HEK293 (cell line): Measurements from ENCODE around the gene PPP3CA.

Source experiments
- BCL11A ChIP-seq: fragments of 450-650 bp; formaldehyde crosslinking; IDR thresholded peaks from 2 replicates; pipeline ENCODE4 v1.5.1; 2016; ENCODE audit warnings: low read depth, missing biosample characterization, missing genetic modification characterization
- PBX3 ChIP-seq: sonication (generic); formaldehyde crosslinking; IDR thresholded peaks from 2 replicates; pipeline ENCODE4 v1.8.1; 2022; ENCODE audit warnings: mild to moderate bottlenecking, moderate library complexity, missing genetic modification reagents
- PRDM1 ChIP-seq: fragments of 450-650 bp; formaldehyde crosslinking; IDR thresholded peaks from 2 replicates; pipeline ENCODE4; 2016; ENCODE audit warnings: missing biosample characterization, missing genetic modification characterization
- REPIN1 ChIP-seq: fragments of 450-650 bp; formaldehyde crosslinking; IDR thresholded peaks from 2 replicates; pipeline ENCODE4 v1.5.1; 2017; ENCODE audit warnings: missing biosample characterization, missing genetic modification characterization, low read depth
- SP2 ChIP-seq: fragments of 450-650 bp; formaldehyde crosslinking; IDR thresholded peaks from 2 replicates; pipeline ENCODE4 v1.5.1; 2016; ENCODE audit warnings: missing biosample characterization, missing genetic modification characterization
- YY1 ChIP-seq: fragments of 450-650 bp; formaldehyde crosslinking; IDR thresholded peaks from 2 replicates; pipeline ENCODE4 v1.5.1; 2018; ENCODE audit warnings: missing biosample characterization, missing genetic modification characterization
- ZBTB1 ChIP-seq: fragments of 450-650 bp; formaldehyde crosslinking; IDR thresholded peaks from 2 replicates; pipeline ENCODE4 v1.5.1; 2016; ENCODE audit warnings: missing biosample characterization, missing genetic modification characterization
- ZBTB10 ChIP-seq: fragments of 450-650 bp; formaldehyde crosslinking; IDR thresholded peaks from 2 replicates; pipeline ENCODE4 v1.5.1; 2016; ENCODE audit warnings: missing biosample characterization, missing genetic modification characterization
- ZBTB17 ChIP-seq: fragments of 450-650 bp; formaldehyde crosslinking; IDR thresholded peaks from 2 replicates; pipeline ENCODE4 v1.5.1; 2016; ENCODE audit warnings: missing biosample characterization, missing genetic modification characterization
- ZFHX2 ChIP-seq: fragments of 450-650 bp; formaldehyde crosslinking; conservative IDR thresholded peaks from 2 replicates; pipeline ENCODE4 v1.5.1; 2016; ENCODE audit warnings: missing biosample characterization, missing genetic modification characterization
- ZFP41 ChIP-seq: fragments of 450-650 bp; formaldehyde crosslinking; IDR thresholded peaks from 2 replicates; pipeline ENCODE4 v1.5.1; 2016; ENCODE audit warnings: missing biosample characterization, missing genetic modification characterization, borderline replicate concordance
- ZNF112 ChIP-seq: fragments of 450-650 bp; formaldehyde crosslinking; IDR thresholded peaks from 2 replicates; pipeline ENCODE4 v1.5.0; 2017; ENCODE audit warnings: missing biosample characterization, missing genetic modification characterization
- ZNF239 ChIP-seq: fragments of 450-650 bp; formaldehyde crosslinking; IDR thresholded peaks from 2 replicates; pipeline ENCODE4 v1.5.1; 2016; ENCODE audit warnings: missing biosample characterization, missing genetic modification characterization
- ZNF341 ChIP-seq: fragments of 450-650 bp; formaldehyde crosslinking; IDR thresholded peaks from 2 replicates; pipeline ENCODE4; 2016; ENCODE audit warnings: low read depth, missing biosample characterization, missing genetic modification characterization
- ZNF37A ChIP-seq: fragments of 450-650 bp; IDR thresholded peaks from 2 replicates; pipeline ENCODE4 v1.5.1; 2018; ENCODE audit warnings: missing biosample characterization, missing genetic modification characterization
- ZNF394 ChIP-seq: fragments of 450-650 bp; formaldehyde crosslinking; IDR thresholded peaks from 2 replicates; pipeline ENCODE4 v1.5.1; 2016; ENCODE audit warnings: missing biosample characterization, missing genetic modification characterization, mild to moderate bottlenecking, moderate library complexity, borderline replicate concordance
- ZNF501 ChIP-seq: fragments of 450-650 bp; formaldehyde crosslinking; IDR thresholded peaks from 2 replicates; pipeline ENCODE4 v1.5.1; 2016; ENCODE audit warnings: missing biosample characterization, missing genetic modification characterization
- ZNF596 ChIP-seq: fragments of 450-650 bp; IDR thresholded peaks from 2 replicates; pipeline ENCODE4 v1.5.0; 2018; ENCODE audit warnings: missing biosample characterization, mild to moderate bottlenecking, missing genetic modification characterization, moderate library complexity
- ZNF600 ChIP-seq: fragments of 450-650 bp; formaldehyde crosslinking; IDR thresholded peaks from 2 replicates; pipeline ENCODE4 v1.5.1; 2016; ENCODE audit warnings: missing biosample characterization, missing genetic modification characterization
- ZNF639 ChIP-seq: fragments of 450-650 bp; formaldehyde crosslinking; IDR thresholded peaks from 2 replicates; pipeline ENCODE4 v1.5.1; 2016; ENCODE audit warnings: missing biosample characterization, missing genetic modification characterization
- ZNF76 ChIP-seq: fragments of 450-650 bp; formaldehyde crosslinking; IDR thresholded peaks from 2 replicates; pipeline ENCODE4; 2016; ENCODE audit warnings: low read depth, missing biosample characterization, missing genetic modification characterization, borderline replicate concordance
- ZNF791 ChIP-seq: fragments of 450-650 bp; formaldehyde crosslinking; IDR thresholded peaks from 2 replicates; pipeline ENCODE4 v1.5.1; 2016; ENCODE audit warnings: missing biosample characterization, missing genetic modification characterization
- ZSCAN30 ChIP-seq: fragments of 450-650 bp; IDR thresholded peaks from 2 replicates; pipeline ENCODE4 v1.5.1; 2018; ENCODE audit warnings: missing biosample characterization, mild to moderate bottlenecking, missing genetic modification characterization, moderate library complexity
- ZXDB ChIP-seq: fragments of 450-650 bp; formaldehyde crosslinking; IDR thresholded peaks from 2 replicates; pipeline ENCODE4 v1.5.1; 2016; ENCODE audit warnings: missing biosample characterization, missing genetic modification characterization
- TF ChIP-seq, protein P1 (sequence below): fragments of 450-650 bp; formaldehyde crosslinking; IDR thresholded peaks from 2 replicates; pipeline ENCODE4 v1.5.1; 2017; ENCODE audit warnings: missing biosample characterization, mild to moderate bottlenecking, missing genetic modification characterization, moderate library complexity
- TF ChIP-seq, protein P2 (sequence below): fragments of 450-650 bp; formaldehyde crosslinking; optimal IDR thresholded peaks from 2 replicates; pipeline ENCODE3; 2016; ENCODE audit warnings: missing biosample characterization, mild to moderate bottlenecking, missing genetic modification characterization
- TF ChIP-seq, protein P3 (sequence below): fragments of 450-650 bp; formaldehyde crosslinking; IDR thresholded peaks from 2 replicates; pipeline ENCODE4 v1.5.1; 2016; ENCODE audit warnings: missing biosample characterization, missing genetic modification characterization
- TF ChIP-seq, protein P4 (sequence below): fragments of 450-650 bp; formaldehyde crosslinking; IDR thresholded peaks from 2 replicates; pipeline ENCODE4 v1.5.1; 2016; ENCODE audit warnings: missing biosample characterization, missing genetic modification characterization

The PPP3CA gene

GRCh38 chr4:101347557-101348366 lies 436 bp upstream of the PPP3CA start (continued):
- TF ChIP-seq ZNF112 (tag by site-specific recombination) (no peak), ZSCAN30 (tag by site-specific recombination) (peak; percentile 79; the same call in 1 of the 2 replicates), YY1 (tag by site-specific recombination) (no peak), ZNF239 (tag by site-specific recombination) (no peak), ZFP41 (tag by site-specific recombination) (no peak), BCL11A (tag by site-specific recombination) (peak; percentile 79; the same call in 1 of the 2 replicates), ZNF341 (tag by site-specific recombination) (peak; percentile 93), ZNF791 (no peak), ZNF596 (tag by site-specific recombination) (no peak), PBX3 (CRISPR knock-in tag) (peak; percentile 69; the same call in 1 of the 2 replicates), ZXDB (tag by site-specific recombination) (peak; percentile 76; the same call in 1 of the 2 replicates), ZNF76 (0 out of 2 replicates have a peak, but pooled peaks have one; percentile 44), ZNF394 (tag by site-specific recombination) (peak; percentile 43; the same call in 1 of the 2 replicates), ZBTB17 (tag by site-specific recombination) (peak; percentile 96), SP2 (peak; percentile 92), PRDM1 (peak; percentile 76), ZBTB10 (tag by site-specific recombination) (0 out of 2 replicates have a peak, but pooled peaks have one; percentile 50), ZBTB1 (tag by site-specific recombination) (0 out of 2 replicates have a peak, but pooled peaks have one; percentile 10), ZFHX2 (peak; percentile 64), ZNF639 (tag by site-specific recombination) (no peak), ZNF37A (tag by site-specific recombination) (no peak), ZNF501 (peak; percentile 95; the same call in 1 of the 2 replicates), ZNF600 (tag by site-specific recombination) (peak; percentile 93), REPIN1 (no peak; the same call in 1 of the 2 replicates)
- TF ChIP-seq, protein P1, sequence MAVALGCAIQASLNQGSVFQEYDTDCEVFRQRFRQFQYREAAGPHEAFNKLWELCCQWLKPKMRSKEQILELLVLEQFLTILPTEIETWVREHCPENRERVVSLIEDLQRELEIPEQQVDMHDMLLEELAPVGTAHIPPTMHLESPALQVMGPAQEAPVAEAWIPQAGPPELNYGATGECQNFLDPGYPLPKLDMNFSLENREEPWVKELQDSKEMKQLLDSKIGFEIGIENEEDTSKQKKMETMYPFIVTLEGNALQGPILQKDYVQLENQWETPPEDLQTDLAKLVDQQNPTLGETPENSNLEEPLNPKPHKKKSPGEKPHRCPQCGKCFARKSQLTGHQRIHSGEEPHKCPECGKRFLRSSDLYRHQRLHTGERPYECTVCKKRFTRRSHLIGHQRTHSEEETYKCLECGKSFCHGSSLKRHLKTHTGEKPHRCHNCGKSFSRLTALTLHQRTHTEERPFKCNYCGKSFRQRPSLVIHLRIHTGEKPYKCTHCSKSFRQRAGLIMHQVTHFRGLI (tag by site-specific recombination): no peak
- TF ChIP-seq, protein P2, sequence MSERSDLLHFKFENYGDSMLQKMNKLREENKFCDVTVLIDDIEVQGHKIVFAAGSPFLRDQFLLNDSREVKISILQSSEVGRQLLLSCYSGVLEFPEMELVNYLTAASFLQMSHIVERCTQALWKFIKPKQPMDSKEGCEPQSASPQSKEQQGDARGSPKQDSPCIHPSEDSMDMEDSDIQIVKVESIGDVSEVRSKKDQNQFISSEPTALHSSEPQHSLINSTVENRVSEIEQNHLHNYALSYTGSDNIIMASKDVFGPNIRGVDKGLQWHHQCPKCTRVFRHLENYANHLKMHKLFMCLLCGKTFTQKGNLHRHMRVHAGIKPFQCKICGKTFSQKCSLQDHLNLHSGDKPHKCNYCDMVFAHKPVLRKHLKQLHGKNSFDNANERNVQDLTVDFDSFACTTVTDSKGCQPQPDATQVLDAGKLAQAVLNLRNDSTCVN (tag by site-specific recombination): peak; percentile 51
- TF ChIP-seq, protein P3, sequence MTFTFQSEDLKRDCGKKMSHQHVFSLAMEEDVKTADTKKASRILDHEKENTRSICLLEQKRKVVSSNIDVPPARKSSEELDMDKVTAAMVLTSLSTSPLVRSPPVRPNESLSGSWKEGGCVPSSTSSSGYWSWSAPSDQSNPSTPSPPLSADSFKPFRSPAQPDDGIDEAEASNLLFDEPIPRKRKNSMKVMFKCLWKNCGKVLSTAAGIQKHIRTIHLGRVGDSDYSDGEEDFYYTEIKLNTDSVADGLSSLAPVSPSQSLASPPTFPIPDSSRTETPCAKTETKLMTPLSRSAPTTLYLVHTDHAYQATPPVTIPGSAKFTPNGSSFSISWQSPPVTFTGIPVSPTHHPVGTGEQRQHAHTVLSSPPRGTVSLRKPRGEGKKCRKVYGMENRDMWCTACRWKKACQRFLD: no peak
- TF ChIP-seq, protein P4, sequence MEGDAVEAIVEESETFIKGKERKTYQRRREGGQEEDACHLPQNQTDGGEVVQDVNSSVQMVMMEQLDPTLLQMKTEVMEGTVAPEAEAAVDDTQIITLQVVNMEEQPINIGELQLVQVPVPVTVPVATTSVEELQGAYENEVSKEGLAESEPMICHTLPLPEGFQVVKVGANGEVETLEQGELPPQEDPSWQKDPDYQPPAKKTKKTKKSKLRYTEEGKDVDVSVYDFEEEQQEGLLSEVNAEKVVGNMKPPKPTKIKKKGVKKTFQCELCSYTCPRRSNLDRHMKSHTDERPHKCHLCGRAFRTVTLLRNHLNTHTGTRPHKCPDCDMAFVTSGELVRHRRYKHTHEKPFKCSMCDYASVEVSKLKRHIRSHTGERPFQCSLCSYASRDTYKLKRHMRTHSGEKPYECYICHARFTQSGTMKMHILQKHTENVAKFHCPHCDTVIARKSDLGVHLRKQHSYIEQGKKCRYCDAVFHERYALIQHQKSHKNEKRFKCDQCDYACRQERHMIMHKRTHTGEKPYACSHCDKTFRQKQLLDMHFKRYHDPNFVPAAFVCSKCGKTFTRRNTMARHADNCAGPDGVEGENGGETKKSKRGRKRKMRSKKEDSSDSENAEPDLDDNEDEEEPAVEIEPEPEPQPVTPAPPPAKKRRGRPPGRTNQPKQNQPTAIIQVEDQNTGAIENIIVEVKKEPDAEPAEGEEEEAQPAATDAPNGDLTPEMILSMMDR: peak; percentile 65
